Activated CD8-positive, alpha-beta memory T cell treated with anti-CD3 and anti-CD28 coated beads, Interleukin-2, amount 10 ng/mL, durations not matched to agents 7 days and 5 days (primary cell): ENCODE results near the gene SYCP3. TPM values are rescaled to one million over a fixed set of nuclear protein-coding genes. Genes with fewer than 3 reads are reported as not detected.

Experiments used
- ATAC-seq: fragments of 150-1000 bp; cut with Tn5 transposase; one replicate; pipeline ENCODE4 v1.10.0; 2021; ENCODE audit warnings: moderate library complexity
- CTCF ChIA-PET: fragments of 350-600 bp; sonication (Branson Sonifier 250); formaldehyde crosslinking; loops from one replicate; lab custom pipeline; 2021; ENCODE audit warnings: antibody characterized with exemption; lab: Charles Lee
- DNase-seq: peaks from one replicate; pipeline ENCODE4 v3.0.0-alpha.2; 2020
- H3K27ac Mint-ChIP-seq: one replicate; pipeline ENCODE4 v1.8.0; 2021; ENCODE audit warnings: mild to moderate bottlenecking, mixed read lengths
- H3K27me3 Mint-ChIP-seq: one replicate; pipeline ENCODE4 v1.8.0; 2021; ENCODE audit warnings: mixed read lengths
- H3K36me3 Mint-ChIP-seq: one replicate; pipeline ENCODE4 v1.8.0; 2021; ENCODE audit warnings: mild to moderate bottlenecking, mixed read lengths
- H3K4me1 Mint-ChIP-seq: one replicate; pipeline ENCODE4 v1.8.0; 2021; ENCODE audit warnings: mixed read lengths
- H3K4me3 Mint-ChIP-seq: one replicate; pipeline ENCODE4 v1.8.0; 2021; ENCODE audit warnings: mild to moderate bottlenecking, moderate library complexity, mixed read lengths
- H3K9me3 Mint-ChIP-seq: one replicate; pipeline ENCODE4 v1.8.0; 2022; ENCODE audit warnings: low read depth, mixed read lengths
- total RNA-seq, 2 experiments: library from RNA; stranded (reverse); gene quantifications; one replicate each; pipeline ENCODE4 v1.2.3, GENCODE V29; 2021

Gene SYCP3
- total RNA-seq, 2 experiments from 2014 or later, result 0.93 to 2.0 TPM

GRCh38 chr12:101773650-101774162, 34.4 kb upstream of the SYCP3 start:
- H3K27ac Mint-ChIP-seq, result peak overlapping the region; percentile 62

DNA sequence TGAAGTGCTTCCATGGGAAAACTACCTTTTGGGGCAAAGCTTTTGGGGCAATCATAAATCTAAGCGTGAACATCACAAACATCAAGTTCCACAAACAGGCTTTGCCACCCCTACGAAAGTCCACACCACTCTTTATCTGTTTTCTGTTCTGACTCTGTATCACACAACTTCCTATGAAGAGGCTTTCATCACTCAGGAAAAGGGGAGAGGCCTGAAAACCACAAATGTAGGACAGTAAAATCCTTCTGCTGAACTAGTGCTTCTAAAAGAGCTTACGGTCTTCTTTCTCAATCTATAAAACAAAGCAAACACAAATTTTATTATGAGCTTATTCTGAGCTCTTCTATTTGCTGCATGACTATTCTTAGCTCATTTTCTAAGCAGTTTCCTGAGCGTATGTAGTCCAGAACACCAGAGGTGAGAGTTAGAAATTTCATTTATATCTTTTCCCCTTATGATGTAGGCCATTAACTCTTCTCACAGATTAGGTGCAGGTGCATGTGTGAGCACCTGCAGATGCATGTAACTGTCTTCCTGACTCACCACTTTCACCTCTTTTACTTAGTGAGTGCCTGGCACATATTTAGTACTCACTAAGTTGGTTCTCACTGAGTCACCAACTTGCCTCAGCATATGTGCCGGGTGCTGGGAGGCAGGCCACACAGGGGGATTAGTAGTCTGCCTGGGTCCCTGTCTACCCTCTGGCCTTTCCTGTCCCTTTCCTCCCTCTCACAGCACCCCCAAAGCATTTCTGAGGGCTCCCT, 32.9 kb upstream of the SYCP3 start:
- DNase-seq (no peak), ATAC-seq (no peak)
- H3K27ac Mint-ChIP-seq, result no peak overlapping the region
- no peaks in the 10 kb centered on the region for H3K27me3 Mint-ChIP-seq
- peaks cover 34% of the 10 kb centered on the region for H3K36me3 Mint-ChIP-seq
- no peaks in the 10 kb centered on the region for H3K9me3 Mint-ChIP-seq
- peaks cover 26% of the 10 kb centered on the region for H3K4me1 Mint-ChIP-seq
- CTCF ChIA-PET, result interaction anchor here (1.1 to 6.1 kb wide), 10 partner anchors 9 to 106 kb away, joined by 3 to 159 read pairs (median 11); partner anchors contain the start of genes DRAM1 and GNPTAB
- H3K4me3 Mint-ChIP-seq, result no peak overlapping the region

More at GRCh38 chr12:101773650-101774162, 34.4 kb upstream of the SYCP3 start:
- ATAC-seq, result peak; percentile 79
- CTCF ChIA-PET, result interaction anchor here (0.6 to 6.1 kb wide), 21 partner anchors 8 to 104 kb away, joined by 3 to 159 read pairs (median 6); partner anchors contain the start of genes DRAM1 and GNPTAB
- DNase-seq, result peak; percentile 78
- Mint-ChIP-seq H3K4me3 (no peak overlapping the region), H3K27me3 (no peaks in the 10 kb centered on the region), H3K36me3 (peaks cover 37% of the 10 kb centered on the region), H3K9me3 (no peaks in the 10 kb centered on the region), H3K4me1 (peaks cover 30% of the 10 kb centered on the region)

GRCh38 chr12:101769865-101770264, 30.6 kb upstream of the SYCP3 start:
- Mint-ChIP-seq H3K4me1 (peaks cover 23% of the 10 kb centered on the region), H3K27ac (no peak overlapping the region), H3K4me3 (no peak overlapping the region), H3K36me3 (peaks cover 40% of the 10 kb centered on the region), H3K27me3 (no peaks in the 10 kb centered on the region), H3K9me3 (no peaks in the 10 kb centered on the region)
- no peak for ATAC-seq
- CTCF ChIA-PET, result interaction anchor here (1.4 to 6.1 kb wide), 5 partner anchors 10 to 422 kb away, joined by 3 to 159 read pairs (median 3); partner anchors contain the start of gene GNPTAB
- no peak for DNase-seq

DNA sequence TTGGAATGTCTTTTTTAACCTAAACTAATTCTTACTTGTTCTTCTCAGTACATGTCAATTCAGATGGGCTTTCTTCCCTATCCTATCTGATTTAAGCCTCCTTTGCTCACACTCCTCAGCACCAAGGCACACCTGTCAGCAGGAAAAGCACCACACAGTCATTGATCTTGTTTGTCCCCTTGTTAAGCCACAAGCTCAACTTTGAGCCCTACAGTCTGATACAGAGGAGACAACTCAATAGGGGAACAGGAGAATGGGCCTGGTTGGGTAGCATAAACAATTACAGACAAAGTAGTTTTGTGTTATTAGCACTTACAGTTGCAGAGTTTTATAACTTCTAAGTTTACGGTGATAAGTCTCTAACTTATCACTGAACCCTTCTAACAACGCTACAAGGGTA, 29.5 kb upstream of the SYCP3 start:
- Mint-ChIP-seq H3K4me3 (no peak overlapping the region), H3K9me3 (no peaks in the 10 kb centered on the region), H3K4me1 (peaks cover 17% of the 10 kb centered on the region), H3K36me3 (peaks cover 44% of the 10 kb centered on the region), H3K27ac (no peak overlapping the region), H3K27me3 (no peaks in the 10 kb centered on the region)
- DNase-seq, result no peak
- no peak for ATAC-seq
- CTCF ChIA-PET, result interaction anchor here (1.1 to 6.1 kb wide), 5 partner anchors 9 to 421 kb away, joined by 3 to 159 read pairs (median 4); partner anchors contain the start of gene GNPTAB

GRCh38 chr12:101767537-101767936, 28.3 kb upstream of the SYCP3 start:
- peaks cover 37% of the 10 kb centered on the region for H3K36me3 Mint-ChIP-seq
- ATAC-seq (no peak), DNase-seq (no peak)
- no peaks in the 10 kb centered on the region for H3K27me3 Mint-ChIP-seq
- H3K4me3 Mint-ChIP-seq, result no peak overlapping the region
- H3K9me3 Mint-ChIP-seq, result no peaks in the 10 kb centered on the region
- CTCF ChIA-PET, result interaction anchor here (0.6 to 2.7 kb wide), 3 partner anchors 8 to 73 kb away, joined by 3 to 10 read pairs (median 3); no protein-coding TSS in a partner anchor
- no peak overlapping the region for H3K27ac Mint-ChIP-seq
- H3K4me1 Mint-ChIP-seq, result peaks cover 9% of the 10 kb centered on the region

GRCh38 chr12:101764051-101764792, 25.0 kb upstream of the SYCP3 start:
- no peak overlapping the region for H3K4me3 Mint-ChIP-seq
- ATAC-seq (no peak), DNase-seq (no peak)
- H3K4me1 Mint-ChIP-seq, result no peaks in the 10 kb centered on the region
- CTCF ChIA-PET, result interaction anchor here (1.2 to 1.5 kb wide), 2 partner anchors 10 to 74 kb away, joined by 4 read pairs; no protein-coding TSS in a partner anchor
- no peaks in the 10 kb centered on the region for H3K27me3 Mint-ChIP-seq
- peaks cover 38% of the 10 kb centered on the region for H3K36me3 Mint-ChIP-seq
- H3K9me3 Mint-ChIP-seq, result no peaks in the 10 kb centered on the region
- no peak overlapping the region for H3K27ac Mint-ChIP-seq

GRCh38 chr12:101763246-101763931, 24.1 kb upstream of the SYCP3 start:
- H3K27ac Mint-ChIP-seq, result no peak overlapping the region
- peaks cover 41% of the 10 kb centered on the region for H3K36me3 Mint-ChIP-seq
- no peaks in the 10 kb centered on the region for H3K9me3 Mint-ChIP-seq
- ATAC-seq, result no peak
- CTCF ChIA-PET, result interaction anchor here (1.5 kb wide), 1 partner anchor 75 kb away, joined by 4 read pairs; no protein-coding TSS in a partner anchor
- no peak overlapping the region for H3K4me3 Mint-ChIP-seq
- DNase-seq, result no peak
- H3K27me3 Mint-ChIP-seq, result no peaks in the 10 kb centered on the region
- H3K4me1 Mint-ChIP-seq, result no peaks in the 10 kb centered on the region

GRCh38 chr12:101761781-101762180, 22.5 kb upstream of the SYCP3 start:
- no peak overlapping the region for H3K4me3 Mint-ChIP-seq
- no peaks in the 10 kb centered on the region for H3K27me3 Mint-ChIP-seq
- CTCF ChIA-PET, result interaction anchor here (1.0 to 3.0 kb wide), 4 partner anchors 10 to 77 kb away, joined by 3 to 13 read pairs (median 6); partner anchors contain the start of gene GNPTAB
- H3K27ac Mint-ChIP-seq, result no peak overlapping the region
- ATAC-seq, result no peak
- H3K9me3 Mint-ChIP-seq, result no peaks in the 10 kb centered on the region
- peaks cover 41% of the 10 kb centered on the region for H3K36me3 Mint-ChIP-seq
- DNase-seq, result no peak
- H3K4me1 Mint-ChIP-seq, result no peaks in the 10 kb centered on the region

- ATAC-seq (no peak), DNase-seq (no peak)
- CTCF ChIA-PET, result interaction anchor here (0.5 to 3.0 kb wide), 5 partner anchors 12 to 122 kb away, joined by 3 to 13 read pairs (median 6); partner anchors contain the start of gene GNPTAB
- Mint-ChIP-seq H3K9me3 (no peaks in the 10 kb centered on the region), H3K4me3 (no peak overlapping the region), H3K27ac (no peak overlapping the region), H3K36me3 (peaks cover 46% of the 10 kb centered on the region), H3K27me3 (no peaks in the 10 kb centered on the region), H3K4me1 (no peaks in the 10 kb centered on the region)
These were observed 22.1 kb upstream of the SYCP3 start for GRCh38 chr12:101761350-101761749.

- CTCF ChIA-PET, result interaction anchor here (0.9 to 3.0 kb wide), 13 partner anchors 9 to 345 kb away, joined by 3 to 13 read pairs (median 5); partner anchors contain the start of gene GNPTAB
- no peaks in the 10 kb centered on the region for H3K9me3 Mint-ChIP-seq
- H3K4me3 Mint-ChIP-seq, result no peak overlapping the region
- no peak for DNase-seq
- no peak for ATAC-seq
- no peaks in the 10 kb centered on the region for H3K4me1 Mint-ChIP-seq
- peaks cover 49% of the 10 kb centered on the region for H3K36me3 Mint-ChIP-seq
- no peaks in the 10 kb centered on the region for H3K27me3 Mint-ChIP-seq
- no peak overlapping the region for H3K27ac Mint-ChIP-seq
These were observed 20.3 kb upstream of the SYCP3 start for GRCh38 chr12:101759396-101760047.

DNA sequence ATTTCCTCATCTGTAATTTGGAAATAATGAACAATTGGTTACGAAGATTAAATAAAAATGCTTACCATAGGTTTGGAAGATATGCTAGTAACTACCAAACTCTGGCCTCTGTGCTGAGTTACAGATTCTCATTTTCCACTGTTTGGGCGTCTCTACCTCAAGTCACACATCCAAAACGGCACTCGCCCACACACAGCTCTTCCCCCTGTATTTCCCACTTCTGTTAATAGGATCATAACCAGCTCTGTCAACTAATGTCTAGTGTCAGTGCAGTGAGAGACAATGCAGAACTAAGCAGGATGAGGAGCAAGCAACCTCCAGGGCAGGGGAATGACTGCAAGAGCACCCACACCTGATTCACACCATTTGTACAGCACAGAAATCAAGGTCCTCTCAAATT, 10.9 kb upstream of the SYCP3 start:
- Mint-ChIP-seq H3K4me3 (no peak overlapping the region), H3K4me1 (peaks cover 1% of the 10 kb centered on the region), H3K9me3 (no peaks in the 10 kb centered on the region), H3K36me3 (peaks cover 53% of the 10 kb centered on the region), H3K27ac (no peak overlapping the region), H3K27me3 (no peaks in the 10 kb centered on the region)
- ATAC-seq, result no peak
- CTCF ChIA-PET, result no interaction called here
- DNase-seq, result no peak

DNA sequence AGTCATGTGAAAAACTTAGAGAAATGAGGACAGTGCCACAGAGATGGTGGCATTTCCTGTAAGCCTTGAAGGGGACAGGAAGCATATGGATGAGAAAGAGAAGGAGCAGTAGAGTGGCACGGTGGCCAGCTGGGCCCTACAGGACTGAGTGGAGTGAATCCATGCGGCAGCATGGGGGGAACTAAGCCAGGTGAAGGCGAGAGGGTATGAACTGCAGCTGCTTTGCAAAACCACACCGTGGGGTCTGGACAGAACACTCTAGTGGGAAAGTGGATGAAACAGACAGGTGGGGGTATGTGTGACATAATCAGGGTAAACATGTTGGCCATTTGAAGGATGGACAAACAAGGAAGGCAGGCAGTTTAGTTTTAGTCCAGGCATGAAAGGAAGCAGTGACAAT, 10.4 kb upstream of the SYCP3 start:
- Mint-ChIP-seq H3K27ac (peak overlapping the region; percentile 26), H3K36me3 (peaks cover 51% of the 10 kb centered on the region), H3K9me3 (no peaks in the 10 kb centered on the region), H3K4me3 (no peak overlapping the region), H3K4me1 (peaks cover 4% of the 10 kb centered on the region), H3K27me3 (no peaks in the 10 kb centered on the region)
- DNase-seq (no peak), ATAC-seq (no peak)
- CTCF ChIA-PET, result no interaction called here
